SK-N-SH (cell line): ENCODE measurements around the gene RASAL2. TPM values are rescaled to one million over a fixed set of nuclear protein-coding genes. Genes with fewer than 3 reads are reported as not detected.

Source experiments
- CTCF ChIA-PET: fragments of 300-600, 350-600 bp; formaldehyde crosslinking; extraction: SDS; loops from one replicate; lab custom pipeline; 2021; lab: Yijun Ruan, JAX
- POLR2A ChIA-PET: fragments of 350-600 bp; sonication (Branson Sonifier 250); formaldehyde crosslinking; extraction: SDS; loops from one replicate; lab custom pipeline; 2020; ENCODE audit warnings: antibody characterized with exemption, inconsistent platforms; lab: Yijun Ruan, JAX
- DNase-seq: peaks from one replicate; pipeline ENCODE4 v3.0.0; 2012
- H2AFZ ChIP-seq: fragments of 200-600 bp; sonication (generic); 2 replicates; pipeline ENCODE4 v1.8.1; 2016; ENCODE audit warnings: antibody characterized with exemption, mild to moderate bottlenecking, low read depth
- H3F3A ChIP-seq: fragments of 200-600 bp; sonication (generic); replicated peaks from 2 replicates; pipeline ENCODE3; 2016; ENCODE audit warnings: antibody characterized with exemption, mild to moderate bottlenecking; ENCODE audit not compliant: insufficient read depth
- H3K27ac ChIP-seq, 2 experiments: fragments of 200-500 bp in 1 of 2; fragments of 200-600 bp in 1 of 2; sonication (Bioruptor generic) in 1 of 2; sonication (generic), shearing (Covaris generic) in 1 of 2; 2 replicates each; pipeline versions ENCODE4 v1.5.1 to v1.6.1; 2014 to 2016; ENCODE audit warnings: low read depth in 2 of 2, inconsistent platforms in 1 of 2, low read length in 1 of 2, mild to moderate bottlenecking in 1 of 2, mixed read lengths in 1 of 2
- H3K27me3 ChIP-seq: fragments of 200-600 bp; sonication (generic), shearing (Covaris generic); 2 replicates; pipeline ENCODE4 v1.6.1; 2016; ENCODE audit warnings: mixed run types; ENCODE audit not compliant: insufficient read depth
- H3K36me3 ChIP-seq, 2 experiments: fragments of 200-500 bp in 1 of 2; fragments of 200-600 bp in 1 of 2; sonication (Bioruptor generic) in 1 of 2; sonication (generic) in 1 of 2; replicated peaks in 1 of 2; 2 replicates each; pipeline versions ENCODE3 to v1.5.1; 2014 to 2016; ENCODE audit warnings: low read length in 1 of 2, mild to moderate bottlenecking in 1 of 2; ENCODE audit not compliant: insufficient read depth in 2 of 2, control insufficient read depth in 1 of 2
- H3K4me1 ChIP-seq, 2 experiments: fragments of 200-500 bp in 1 of 2; fragments of 200-600 bp in 1 of 2; sonication (Bioruptor generic) in 1 of 2; sonication (generic), shearing (Covaris generic) in 1 of 2; 2 replicates each; pipeline versions ENCODE4 v1.5.1 to v1.6.1; 2014 to 2016; ENCODE audit warnings: low read depth in 1 of 2, low read length in 1 of 2, mixed run types in 1 of 2; ENCODE audit not compliant: insufficient read depth in 2 of 2, control insufficient read depth in 1 of 2
- H3K4me2 ChIP-seq: fragments of 200-600 bp; sonication (generic), shearing (Covaris generic); 2 replicates; pipeline ENCODE4 v1.6.1; 2017; ENCODE audit warnings: mixed run types
- H3K4me3 ChIP-seq, 2 experiments: fragments of 200-500 bp in 1 of 2; fragments of 200-600 bp in 1 of 2; sonication (Bioruptor generic) in 1 of 2; sonication (generic), shearing (Covaris generic) in 1 of 2; 2 replicates each; pipeline versions ENCODE4 v1.5.1 to v1.8.1; 2014 to 2016; ENCODE audit warnings: low read depth in 2 of 2, inconsistent platforms in 1 of 2, low read length in 1 of 2, mild to moderate bottlenecking in 1 of 2, mixed read lengths in 1 of 2, moderate library complexity in 1 of 2
- H3K79me2 ChIP-seq: fragments of 200-600 bp; sonication (generic); 2 replicates; pipeline ENCODE4 v1.8.1; 2017; ENCODE audit warnings: mild to moderate bottlenecking; ENCODE audit not compliant: insufficient read depth
- H3K9ac ChIP-seq: fragments of 200-600 bp; sonication (generic); 2 replicates; pipeline ENCODE4 v1.6.1; 2017; ENCODE audit warnings: mixed run types
- H3K9me2 ChIP-seq: fragments of 200-600 bp; sonication (generic); 2 replicates; pipeline ENCODE4 v1.6.1; 2017; ENCODE audit warnings: mixed run types
- H3K9me3 ChIP-seq: fragments of 200-600 bp; sonication (generic); 2 replicates; pipeline ENCODE4 v1.6.1; 2017; ENCODE audit warnings: mixed run types, mild to moderate bottlenecking, moderate library complexity
- H4K20me1 ChIP-seq: fragments of 200-600 bp; sonication (generic); 2 replicates; pipeline ENCODE4 v1.6.1; 2017; ENCODE audit warnings: mild to moderate bottlenecking, mixed run types; ENCODE audit not compliant: insufficient read depth
- CTCF ChIP-seq: fragments of 200-600 bp; sonication (generic); IDR thresholded peaks from 2 replicates; pipeline ENCODE4 v1.6.1; 2017; ENCODE audit warnings: antibody characterized with exemption, mild to moderate bottlenecking, moderate library complexity
- EP300 ChIP-seq, 2 experiments: IDR thresholded peaks; 2 replicates each; pipeline versions ENCODE4 v1.4.0 to v1.6.1; 2012; ENCODE audit warnings: borderline replicate concordance in 1 of 2, low read depth in 1 of 2, low read length in 1 of 2
- GABPA ChIP-seq: IDR thresholded peaks from 2 replicates; pipeline ENCODE4 v1.4.0; 2012; ENCODE audit warnings: low read depth, mild to moderate bottlenecking
- GATA2 ChIP-seq: sonication (generic); formaldehyde crosslinking; IDR thresholded peaks from 2 replicates; pipeline ENCODE4 v1.5.0; 2020; ENCODE audit warnings: mild to moderate bottlenecking, missing genetic modification reagents
- JUND ChIP-seq: IDR thresholded peaks from 2 replicates; pipeline ENCODE4 v1.4.0; 2012
- NRF1 ChIP-seq: IDR thresholded peaks from 2 replicates; pipeline ENCODE4 v1.6.1; 2012; ENCODE audit warnings: low read depth, mild to moderate bottlenecking, low read length
- TCF12 ChIP-seq: IDR thresholded peaks from 2 replicates; pipeline ENCODE4 v1.4.0; 2012
- TEAD4 ChIP-seq: IDR thresholded peaks from 2 replicates; pipeline ENCODE4 v1.4.0; 2012; ENCODE audit warnings: mild to moderate bottlenecking, borderline replicate concordance; ENCODE audit not compliant: insufficient read depth
- WGBS: methylation state at CpG from one replicate; pipeline ENCODE4 v1.1.6; 2017; ENCODE audit warnings: low lambda C conversion rate; 5-methylcytosine and 5-hydroxymethylcytosine counted together
- polyA plus RNA-seq, 3 experiments: library from polyadenylated mRNA; depleted of rRNA; stranded (reverse); fragments of >200 nt; gene quantifications; 2 replicates each; pipeline ENCODE4 v1.2.3, GENCODE V29; 2012

The RASAL2 gene
- polyA plus RNA-seq, 1 of the 3 experiments (the other 2 are of a cell fraction), result 6.9 TPM

GRCh38 chr1:178335426-178335825, 241.5 kb downstream of the RASAL2 start:
- no peaks in the 10 kb centered on the region for H4K20me1 ChIP-seq
- H3K4me2 ChIP-seq, result no peak overlapping the region
- CTCF ChIA-PET, result interaction anchor here (1.1 kb wide), 1 partner anchor 37 kb away, joined by 3 read pairs; no protein-coding TSS in a partner anchor
- H3K9me2 ChIP-seq, result no peaks in the 10 kb centered on the region
- no peak overlapping the region for H2AFZ ChIP-seq
- H3K4me3 ChIP-seq, result no peak overlapping the region
- H3K9ac ChIP-seq, result no peak overlapping the region
- no peak for TF ChIP-seq EP300 (IDR thresholded peaks at IDR 0.05; ENCODE audit: borderline replicate concordance in 1 of 2, low read depth in 1 of 2, low read length in 1 of 2)
- no peak for TF ChIP-seq NRF1
- no peak for TF ChIP-seq GABPA
- TF ChIP-seq GATA2 (CRISPR knock-in tag), result no peak
- H3K27me3 ChIP-seq, result no peaks in the 10 kb centered on the region
- DNase-seq, result no peak
- H3K4me1 ChIP-seq, result peaks cover 0 to 10% of the 10 kb centered on the region in 2 experiments; a peak in 2 of 4 replicates
- POLR2A ChIA-PET, result no interaction called here
- 97% methylated on average over 3 of the region's 3 CpGs for WGBS
- H3K9me3 ChIP-seq, result no peaks in the 10 kb centered on the region
- no peaks in the 10 kb centered on the region for H3K36me3 ChIP-seq
- H3K79me2 ChIP-seq, result peaks cover 38% of the 10 kb centered on the region
- H3K27ac ChIP-seq, result no peak overlapping the region
- peaks cover 2% of the 10 kb centered on the region for H3F3A ChIP-seq

GRCh38 chr1:178337091-178337706, 243.3 kb downstream of the RASAL2 start:
- H3K9me3 ChIP-seq, result no peaks in the 10 kb centered on the region
- CTCF ChIA-PET, result interaction anchor here (1.4 kb wide), 1 partner anchor 37 kb away, joined by 4 read pairs; no protein-coding TSS in a partner anchor
- POLR2A ChIA-PET, result no interaction called here

More at GRCh38 chr1:178337091-178337706, 243.3 kb downstream of the RASAL2 start:
- Histone ChIP-seq H3K27me3 (no peaks in the 10 kb centered on the region), H3K79me2 (peaks cover 37% of the 10 kb centered on the region), H3K4me1 (peaks cover 0 to 24% of the 10 kb centered on the region in 2 experiments; a peak in 2 of 4 replicates), H4K20me1 (no peaks in the 10 kb centered on the region), H3K4me2 (no peak overlapping the region), H3K4me3 (no peak overlapping the region), H3K36me3 (no peaks in the 10 kb centered on the region), H3K9me2 (no peaks in the 10 kb centered on the region), H3K9ac (no peak overlapping the region), H3K27ac (no peak overlapping the region), H3F3A (peaks cover 2% of the 10 kb centered on the region), H2AFZ (no peak overlapping the region)
- TF ChIP-seq TEAD4, result no peak
- TF ChIP-seq CTCF, result no peak
- no peak for TF ChIP-seq TCF12
- TF ChIP-seq JUND, result no peak
- no peak for DNase-seq
